ENCODE data around the gene PEAK1.
A peak's percentile ranks its signal among the peaks of the same experiment; 100 is the strongest.

The PEAK1 gene

GRCh38 chr15:77402740-77403379 lies 17.0 kb downstream of the PEAK1 start:
- DNase-seq, result no peak

DNA sequence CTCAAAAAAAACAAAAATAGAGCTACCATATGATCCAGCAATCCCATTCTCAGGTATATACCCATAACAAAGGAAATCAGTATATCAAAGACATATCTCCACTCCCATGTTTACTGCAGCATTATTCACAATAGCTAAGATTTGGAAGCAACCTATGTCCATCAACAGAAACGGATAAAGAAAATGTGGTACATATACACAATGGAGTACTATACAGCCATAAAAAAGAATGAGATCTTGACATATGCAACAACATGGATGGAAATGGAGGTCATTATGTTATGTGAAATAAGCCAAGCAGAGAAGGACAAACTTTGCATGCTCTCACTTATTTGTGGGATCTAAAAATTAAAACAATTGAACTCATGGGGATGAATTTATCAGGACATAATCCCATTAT lies 19.6 kb downstream of the PEAK1 start:
- DNase-seq, result no peak

DNA sequence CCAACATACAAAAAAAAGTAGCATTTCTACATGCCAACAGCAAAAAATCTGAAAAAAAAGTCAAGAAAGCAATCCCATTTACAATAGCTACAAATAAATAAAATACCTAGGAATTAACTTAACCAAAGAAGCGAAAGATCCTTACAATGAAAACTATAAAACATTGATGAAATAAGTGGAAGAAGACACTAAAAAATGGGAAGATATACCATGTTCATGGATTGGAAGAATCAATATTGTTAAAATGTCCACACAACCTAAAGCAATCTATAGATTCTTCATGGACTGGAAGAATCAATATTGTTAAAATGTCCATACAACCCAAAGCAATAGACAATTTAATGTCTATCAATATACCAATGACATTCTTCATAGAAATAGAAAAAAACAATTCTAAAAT lies 21.0 kb downstream of the PEAK1 start:
- no peak for DNase-seq

DNA sequence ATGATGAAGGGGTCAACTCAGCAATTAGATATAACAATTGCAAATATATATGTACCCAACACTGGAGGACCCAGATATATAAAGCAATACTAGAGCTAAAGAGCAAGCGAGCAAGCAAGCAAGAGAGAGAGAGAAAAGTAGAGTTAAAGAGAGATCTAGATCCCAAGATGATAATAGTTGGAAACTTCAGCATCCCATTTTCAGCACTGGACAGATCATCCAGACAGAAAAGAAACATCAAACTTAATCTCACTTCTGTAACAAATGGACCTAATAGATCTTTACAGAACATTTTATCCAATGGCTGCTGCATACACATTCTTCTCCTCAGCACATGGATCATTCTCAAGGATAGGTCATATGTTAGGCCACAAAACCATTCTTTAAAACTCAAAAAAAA lies 23.2 kb downstream of the PEAK1 start:
- no peak for DNase-seq

DNA sequence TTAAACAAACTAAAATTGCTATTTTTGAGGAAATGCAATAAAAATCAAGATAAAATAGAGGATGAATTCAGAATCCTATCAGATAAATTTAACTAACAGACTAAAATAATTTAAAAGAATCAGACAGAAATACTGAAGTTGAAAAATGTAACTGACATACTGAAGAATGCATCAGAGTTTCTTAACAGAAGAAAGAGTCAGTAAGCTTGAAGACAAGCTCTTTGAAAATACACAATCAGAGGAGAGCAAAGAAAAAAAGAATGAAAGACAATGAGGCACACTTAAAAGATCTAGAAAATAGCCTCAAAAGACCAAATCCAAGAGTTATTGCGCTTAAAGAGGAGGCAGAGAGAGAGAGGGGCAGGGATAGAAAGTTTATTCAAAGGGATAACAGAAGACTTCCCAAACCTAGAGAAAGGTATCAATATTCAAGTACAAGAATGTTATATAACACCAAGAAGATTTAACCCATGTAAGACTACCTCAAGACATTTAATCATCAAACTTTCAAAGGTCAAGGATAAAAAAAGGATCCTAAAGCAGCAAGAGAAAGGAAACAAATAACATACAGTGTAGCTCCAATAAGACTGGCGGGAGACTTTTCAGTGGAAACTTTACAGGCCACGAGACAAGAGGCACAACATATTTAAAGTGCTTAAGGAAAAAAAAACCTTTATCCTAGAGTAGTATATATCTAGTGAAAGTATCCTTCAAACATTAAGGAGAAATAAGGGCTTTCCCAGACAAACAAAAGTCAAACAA lies 24.7 kb downstream of the PEAK1 start:
- DNase-seq, result no peak

- DNase-seq, result no peak
Observed at GRCh38 chr15:77393471-77393840, 26.4 kb downstream of the PEAK1 start.

DNA sequence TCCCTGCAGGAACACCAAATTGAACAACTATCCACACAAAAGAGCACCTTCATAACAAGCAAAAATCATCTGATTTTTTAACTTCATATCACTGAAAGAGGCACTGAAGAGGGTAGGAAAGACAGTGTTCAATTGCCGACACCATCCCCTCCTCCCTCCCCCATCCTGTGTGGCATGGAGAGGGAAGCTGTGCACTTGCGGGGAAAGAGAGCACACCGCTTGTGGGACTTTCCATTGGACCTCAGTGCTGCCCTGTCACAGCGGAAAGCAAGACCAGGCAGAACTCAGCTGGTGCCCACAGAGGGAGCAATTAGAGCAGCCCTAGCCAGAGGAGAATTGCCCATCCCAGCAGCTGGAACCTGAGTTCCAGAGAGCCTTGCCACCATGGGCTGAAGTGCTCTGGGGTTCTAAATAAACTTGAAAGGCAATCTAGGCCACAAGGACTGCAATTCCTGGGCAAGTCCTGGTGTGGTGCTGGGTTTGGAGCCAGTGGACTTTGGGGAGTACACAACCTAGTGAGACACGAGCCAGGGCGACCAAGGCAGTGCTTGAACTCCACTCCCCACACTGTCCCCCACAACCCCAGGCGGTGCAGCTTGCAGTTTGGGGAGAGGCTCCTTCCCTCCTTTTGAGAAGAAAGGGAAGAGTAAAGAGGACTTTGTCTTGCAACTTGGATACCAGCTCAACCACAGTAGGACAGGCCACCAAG lies 27.0 kb downstream of the PEAK1 start:
- DNase-seq, result no peak

DNA sequence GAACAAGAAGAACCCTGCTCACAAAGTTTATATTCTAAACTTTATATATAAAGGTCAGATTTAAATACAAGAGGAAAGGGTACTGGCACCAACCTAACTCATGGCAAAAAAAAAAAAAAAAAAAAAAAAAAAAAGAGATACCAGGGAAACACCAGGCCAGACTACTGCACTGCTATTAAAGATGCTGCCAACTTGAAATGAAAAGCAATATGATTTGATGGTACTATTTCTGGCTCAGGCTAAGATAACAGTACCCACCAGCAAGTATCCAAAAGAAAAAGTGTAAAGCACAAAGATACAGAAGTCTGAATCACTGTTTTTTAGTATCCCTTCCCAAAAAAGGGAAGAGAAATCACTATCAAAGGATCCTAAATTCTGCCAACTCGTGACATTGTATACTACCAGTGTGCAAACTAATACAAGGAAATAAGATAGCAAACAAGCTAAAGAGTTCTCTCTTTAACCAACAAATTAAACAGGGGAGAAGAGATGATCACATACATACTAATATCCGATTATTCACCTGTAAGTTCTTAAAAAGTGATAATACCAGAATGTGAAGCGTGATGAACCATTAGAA lies 28.4 kb downstream of the PEAK1 start:
- DNase-seq, result no peak

GRCh38 chr15:77387365-77388105 lies 32.4 kb downstream of the PEAK1 start:
- DNase-seq, result no peak

GRCh38 chr15:77386626-77387025 lies 33.3 kb downstream of the PEAK1 start:
- no peak for DNase-seq

GRCh38 chr15:77384589-77385359 lies 35.1 kb downstream of the PEAK1 start:
- no peak for DNase-seq

GRCh38 chr15:77384086-77384485 lies 35.8 kb downstream of the PEAK1 start:
- DNase-seq, result no peak

- DNase-seq, result no peak
Observed at GRCh38 chr15:77380033-77380432, 39.9 kb downstream of the PEAK1 start.

DNA sequence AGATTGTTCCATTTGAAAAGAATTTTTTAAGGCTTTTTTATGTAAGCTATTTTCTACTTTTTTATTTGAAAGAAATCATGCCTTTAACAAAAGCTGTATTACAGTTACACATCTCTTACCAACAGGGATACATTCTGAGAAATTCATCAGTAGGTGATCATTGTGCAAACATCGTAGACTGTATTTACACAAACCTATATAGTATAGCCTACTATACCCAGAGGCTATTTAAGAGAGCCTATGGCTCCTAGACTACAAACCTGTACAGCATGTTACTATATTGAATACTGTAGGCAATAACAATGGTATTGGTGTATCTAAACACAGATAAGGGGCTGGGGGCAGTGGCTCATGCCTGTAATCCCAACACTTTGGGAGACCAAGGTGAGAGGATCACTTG lies 43.1 kb downstream of the PEAK1 start:
- DNase-seq, result peak; percentile 3

DNA sequence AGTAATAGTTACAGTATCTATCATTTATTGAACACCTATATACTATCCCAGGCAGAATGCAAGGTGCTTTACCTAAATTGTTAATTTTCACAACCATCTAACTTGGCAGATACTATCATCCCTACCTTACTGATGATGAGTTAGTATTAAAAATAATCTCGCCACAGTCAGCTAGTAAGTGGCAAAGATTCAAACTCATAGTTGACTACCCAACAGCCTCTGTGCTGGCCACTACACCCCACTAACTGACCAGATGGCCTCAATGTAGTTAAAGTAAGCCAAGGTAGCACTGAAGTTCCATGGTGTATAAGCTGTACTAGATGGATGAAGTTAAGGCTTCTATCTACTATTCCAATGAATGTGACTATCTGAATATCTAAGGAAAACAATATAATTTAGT lies 44.8 kb downstream of the PEAK1 start:
- no peak for DNase-seq

GRCh38 chr15:77373441-77373840 lies 46.5 kb downstream of the PEAK1 start:
- no peak for DNase-seq

GRCh38 chr15:77371850-77372563 lies 47.9 kb downstream of the PEAK1 start:
- no peak for DNase-seq

DNA sequence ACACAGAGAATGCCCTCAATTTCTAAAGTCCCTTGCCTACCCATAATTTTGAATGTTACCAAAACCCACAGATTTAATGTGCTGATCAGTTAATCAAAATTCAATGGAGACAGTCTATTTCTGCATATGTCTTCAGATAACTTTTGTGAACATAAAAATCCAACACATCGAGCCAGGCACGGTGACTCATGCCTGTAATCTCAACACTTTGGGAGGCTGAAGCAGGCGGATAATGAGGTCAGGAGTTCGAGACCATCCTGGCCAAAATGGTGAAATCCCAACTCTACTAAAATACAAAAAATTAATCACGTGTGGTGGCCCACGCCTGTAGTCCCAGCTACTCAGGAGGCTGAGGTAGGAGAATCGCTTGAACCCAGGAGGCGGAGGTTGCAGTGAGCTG lies 49.3 kb downstream of the PEAK1 start:
- DNase-seq, result no peak

DNA sequence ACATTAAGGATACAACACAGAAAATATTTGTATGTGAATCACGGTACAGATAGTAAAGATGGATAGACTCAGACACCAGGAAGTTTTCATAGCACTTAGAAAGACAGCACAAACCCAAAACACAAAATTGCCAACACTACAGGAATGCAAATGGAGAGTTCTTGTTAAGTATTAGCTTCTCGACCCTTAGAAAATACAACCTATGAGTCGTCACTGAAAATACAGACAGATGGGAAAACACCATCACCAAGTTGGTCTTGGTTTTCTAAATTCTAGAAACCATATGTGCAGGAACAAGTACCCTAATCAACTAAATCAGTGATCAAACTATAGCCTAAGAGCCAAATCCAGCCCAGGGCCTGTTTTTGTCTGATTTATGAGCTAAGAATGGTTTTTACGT lies 50.7 kb downstream of the PEAK1 start:
- no peak for DNase-seq

GRCh38 chr15:77367631-77368030 lies 52.3 kb downstream of the PEAK1 start:
- DNase-seq, result no peak

GRCh38 chr15:77361456-77361855 lies 58.4 kb downstream of the PEAK1 start:
- no peak for DNase-seq

Data from NCI-H510A treated with DMSO at 0.1 percent for 48 hours (cell line).